ENCODE data around the gene KCNN1. TPM values are rescaled to one million over a fixed set of nuclear protein-coding genes. Genes with fewer than 3 reads are reported as not detected.
A peak's percentile ranks its signal among the peaks of the same experiment; 100 is the strongest.

KCNN1 gene
- total and polyA plus RNA-seq, 9 of the 15 experiments (the other 6 are each of a cell fraction or from before 2014, with no cell fraction given), result 0.01 to 6.2 (median 0.72) TPM

- TF ChIP-seq ZNF764 (CRISPR knock-in tag; IDR thresholded peaks at IDR 0.05; ENCODE audit: low read depth) (no peak), VEZF1 (CRISPR knock-in tag; IDR thresholded peaks at IDR 0.05) (peak; percentile 58), GTF2F1 (IDR thresholded peaks at IDR 0.05; ENCODE audit: low read depth, low read length) (0 out of 2 replicates have a peak, but pooled peaks have one; percentile 37), RCOR1 (IDR thresholded peaks at IDR 0.05; ENCODE audit: borderline replicate concordance in 1 of 2, low read depth in 2 of 2, low read length in 2 of 2) (no peak), HMGN3 (IDR thresholded peaks at IDR 0.05; ENCODE audit: borderline replicate concordance, extremely low read depth, insufficient read length, low read depth, low read length) (peak; percentile 41), STAT5B (CRISPR knock-in tag; IDR thresholded peaks at IDR 0.05) (no peak), CUX1 (CRISPR knock-in tag; IDR thresholded peaks at IDR 0.05) (0 out of 2 replicates have a peak, but pooled peaks have one; percentile 43), GTF2A2 (tag; IDR thresholded peaks at IDR 0.05) (no peak), ZBTB43 (CRISPR knock-in tag; IDR thresholded peaks at IDR 0.05) (no peak), CREM (IDR thresholded peaks at IDR 0.05; ENCODE audit: low read depth) (peak; percentile 99), AFF4 (CRISPR knock-in tag; IDR thresholded peaks at IDR 0.05) (peak; percentile 84; the same call in 1 of the 2 replicates), ZNF165 (CRISPR knock-in tag; IDR thresholded peaks at IDR 0.05; ENCODE audit: borderline replicate concordance) (peak; percentile 89; the same call in 1 of the 2 replicates)
These were observed 34.2 kb upstream of the KCNN1 start, which contains the start of gene CCDC124 (continued) for GRCh38 chr19:17932485-17933338.

Data from K562 (cell line).